Astrocyte of the cerebellum (primary cell): ENCODE data around the gene CUTC.

Experiments used
- DNase-seq: peaks from one replicate; pipeline ENCODE4 v3.0.0-alpha.2; 2011; ENCODE audit warnings: low read depth
- H3K4me3 ChIP-seq: 2 replicates; pipeline ENCODE4 v1.5.1; 2011; ENCODE audit warnings: mild to moderate bottlenecking, low read depth, low read length, moderate library complexity
- in situ Hi-C: cut with HindIII; loops from 2 replicates; pipeline ENCODE4 v1.10.0; 2017; ENCODE audit warnings: low sequenced_read_pairs
- TF ChIP-seq, protein P1 (sequence below): IDR thresholded peaks from 2 replicates; pipeline ENCODE4 v1.5.1; 2012; ENCODE audit warnings: low read length, low read depth, moderate library complexity, mild to moderate bottlenecking; ENCODE audit errors: missing control alignments

The CUTC gene

DNA sequence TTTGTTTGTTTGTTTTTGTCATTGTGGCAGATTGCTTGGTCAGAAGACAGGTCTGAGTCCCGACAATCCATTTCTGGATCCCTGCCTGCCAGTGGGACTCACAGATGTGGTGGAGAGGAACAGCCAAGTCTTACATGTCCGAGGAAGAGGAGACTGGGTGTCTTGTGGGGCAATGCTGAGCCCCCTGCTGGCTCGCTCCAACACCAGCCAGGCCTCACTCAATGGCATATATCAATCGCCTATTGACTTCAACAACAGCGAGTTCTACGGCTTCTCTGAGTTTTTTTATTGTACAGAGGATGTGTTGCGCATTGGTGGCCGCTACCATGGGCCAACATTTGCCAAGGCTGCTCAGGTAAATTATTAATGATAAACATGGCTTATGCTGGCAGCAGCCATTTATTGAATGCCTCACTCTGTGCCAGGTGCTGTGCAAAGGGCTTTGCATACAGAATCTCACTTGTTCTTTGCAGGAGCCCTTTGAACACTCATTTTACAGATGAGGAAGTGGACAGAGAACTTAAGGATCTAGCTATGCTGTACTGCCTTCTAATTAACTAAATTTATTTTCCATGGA, 33.4 kb upstream of the CUTC start:
- no peak overlapping the region for H3K4me3 ChIP-seq
- no peak for DNase-seq
- TF ChIP-seq, protein P1, sequence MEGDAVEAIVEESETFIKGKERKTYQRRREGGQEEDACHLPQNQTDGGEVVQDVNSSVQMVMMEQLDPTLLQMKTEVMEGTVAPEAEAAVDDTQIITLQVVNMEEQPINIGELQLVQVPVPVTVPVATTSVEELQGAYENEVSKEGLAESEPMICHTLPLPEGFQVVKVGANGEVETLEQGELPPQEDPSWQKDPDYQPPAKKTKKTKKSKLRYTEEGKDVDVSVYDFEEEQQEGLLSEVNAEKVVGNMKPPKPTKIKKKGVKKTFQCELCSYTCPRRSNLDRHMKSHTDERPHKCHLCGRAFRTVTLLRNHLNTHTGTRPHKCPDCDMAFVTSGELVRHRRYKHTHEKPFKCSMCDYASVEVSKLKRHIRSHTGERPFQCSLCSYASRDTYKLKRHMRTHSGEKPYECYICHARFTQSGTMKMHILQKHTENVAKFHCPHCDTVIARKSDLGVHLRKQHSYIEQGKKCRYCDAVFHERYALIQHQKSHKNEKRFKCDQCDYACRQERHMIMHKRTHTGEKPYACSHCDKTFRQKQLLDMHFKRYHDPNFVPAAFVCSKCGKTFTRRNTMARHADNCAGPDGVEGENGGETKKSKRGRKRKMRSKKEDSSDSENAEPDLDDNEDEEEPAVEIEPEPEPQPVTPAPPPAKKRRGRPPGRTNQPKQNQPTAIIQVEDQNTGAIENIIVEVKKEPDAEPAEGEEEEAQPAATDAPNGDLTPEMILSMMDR = no peak
- in situ Hi-C loops = no loop called here

DNA sequence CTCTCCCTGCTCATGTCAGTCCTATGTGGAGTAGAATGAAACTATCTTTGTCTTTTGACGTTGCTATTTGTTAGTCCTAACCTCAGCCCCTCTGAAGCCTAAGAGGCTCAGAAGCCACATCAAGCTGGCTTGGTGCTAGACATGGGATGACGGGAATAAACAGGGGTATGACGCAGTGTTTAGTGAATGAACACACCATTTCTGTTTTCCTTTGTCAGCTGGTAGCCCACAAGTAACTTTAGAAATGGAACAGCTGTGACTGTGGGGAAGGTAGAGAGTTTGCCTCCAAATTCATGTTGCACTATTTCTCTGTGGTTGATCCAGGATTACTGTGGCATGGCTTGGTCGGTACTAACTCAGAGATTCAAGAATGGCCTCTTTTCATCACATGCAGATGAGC, 31.4 kb upstream of the CUTC start:
- no peak overlapping the region for H3K4me3 ChIP-seq
- no peak for DNase-seq
- TF ChIP-seq, protein P1 = no peak
- in situ Hi-C loops = loop anchor here (25.0 kb wide), 1 partner anchor 1238 kb away; no protein-coding TSS in a partner anchor

DNA sequence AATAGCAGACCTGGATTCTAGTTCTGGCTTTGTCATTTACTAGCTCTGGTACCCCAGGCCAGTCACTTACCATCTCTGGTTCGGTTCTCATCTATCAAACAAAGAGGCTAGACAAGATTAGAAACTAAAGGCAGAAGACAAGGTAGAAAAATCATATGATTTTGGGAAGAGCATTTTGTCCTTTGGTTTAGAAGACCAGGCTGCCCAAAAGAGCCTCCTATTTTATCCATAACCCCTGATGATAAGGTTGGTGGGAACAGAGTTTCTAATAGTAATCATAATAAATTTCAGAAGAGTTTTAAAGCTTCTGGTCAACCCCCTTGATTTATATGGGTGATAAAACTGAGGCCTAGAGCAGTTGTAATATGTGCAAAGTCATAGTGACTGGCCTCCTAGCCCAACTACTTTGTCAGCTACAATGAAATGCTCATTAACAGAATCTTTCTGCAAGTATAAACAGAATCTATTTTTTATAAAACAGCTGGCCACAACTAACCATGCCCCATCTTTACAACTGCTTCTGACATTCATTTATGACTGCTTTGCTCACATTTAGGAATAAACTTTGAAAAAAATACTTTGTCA, 23.5 kb upstream of the CUTC start:
- no peak overlapping the region for H3K4me3 ChIP-seq
- in situ Hi-C loops = loop anchor here (25.0 kb wide), 1 partner anchor 1246 kb away; no protein-coding TSS in a partner anchor
- no peak for DNase-seq
- TF ChIP-seq, protein P1 = no peak

DNA sequence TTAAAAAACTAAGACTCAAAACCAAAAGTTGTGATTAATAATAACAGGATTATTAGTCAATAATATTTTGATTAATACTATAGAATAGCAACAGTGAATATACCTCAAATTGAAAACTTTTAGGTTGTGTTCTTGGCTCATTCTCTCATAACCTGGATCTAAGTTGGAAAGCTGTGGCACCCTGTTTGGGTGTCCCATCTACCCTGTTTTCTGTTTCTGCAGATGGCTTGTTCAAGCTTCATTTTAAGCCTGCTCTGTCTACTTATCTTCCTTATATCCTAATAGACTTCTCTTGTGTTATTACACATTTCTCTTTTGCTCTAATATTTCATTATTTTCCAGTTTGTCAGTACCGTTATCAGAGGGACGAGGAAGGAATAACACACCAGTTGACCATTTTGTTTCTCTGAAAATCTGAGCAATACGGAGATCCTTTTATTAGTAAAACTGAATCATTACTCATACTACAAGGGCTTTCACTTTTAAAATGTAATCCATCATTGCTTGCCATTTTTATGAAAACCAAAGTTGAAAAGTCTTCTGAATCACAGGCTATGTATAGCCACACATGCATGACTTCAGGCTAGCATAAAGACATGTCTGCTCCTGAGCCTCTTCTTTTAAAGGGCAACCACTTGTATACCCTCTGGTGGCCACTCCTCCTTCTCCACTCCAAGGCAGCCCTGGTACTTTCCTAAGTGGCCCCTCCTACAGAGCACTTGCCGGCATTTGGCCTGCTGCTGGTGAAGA, 22.4 kb upstream of the CUTC start:
- TF ChIP-seq, protein P1 = no peak
- DNase-seq = no peak
- in situ Hi-C loops = loop anchor here (5.0 to 25.0 kb wide), 3 partner anchors 42 to 1247 kb away; no protein-coding TSS in a partner anchor
- no peak overlapping the region for H3K4me3 ChIP-seq

DNA sequence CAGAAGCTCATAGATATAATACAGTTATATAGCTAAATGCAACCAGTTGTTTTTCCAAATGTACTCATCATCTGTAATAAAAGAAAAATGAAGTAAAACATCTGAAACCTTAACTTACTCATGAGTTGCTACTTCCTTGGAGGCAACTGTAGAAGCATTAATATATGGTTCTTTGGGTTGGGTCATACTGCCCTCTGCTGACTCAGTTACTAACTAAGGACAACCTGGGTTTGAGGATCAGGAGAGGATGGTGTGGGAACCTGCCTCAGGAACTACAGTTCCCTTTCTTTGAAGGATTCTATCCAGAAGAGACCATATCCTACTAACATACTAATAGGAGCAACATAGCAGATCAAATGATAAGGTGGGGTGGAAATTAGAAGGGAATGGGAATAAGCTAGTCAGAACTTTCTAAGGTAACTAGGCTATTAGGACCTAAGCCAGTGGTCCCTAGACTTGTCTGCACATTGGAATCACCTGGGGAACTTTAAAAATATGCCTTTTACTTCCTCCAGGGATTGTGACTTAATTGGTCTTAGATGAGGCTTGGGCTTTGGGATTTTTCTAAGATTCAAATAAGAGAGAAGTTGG, 20.8 kb upstream of the CUTC start:
- no peak overlapping the region for H3K4me3 ChIP-seq
- DNase-seq = peak; percentile 45
- in situ Hi-C loops = loop anchor here (5.0 to 25.0 kb wide), 3 partner anchors 44 to 1249 kb away; no protein-coding TSS in a partner anchor
- TF ChIP-seq, protein P1 = peak; percentile 59

DNA sequence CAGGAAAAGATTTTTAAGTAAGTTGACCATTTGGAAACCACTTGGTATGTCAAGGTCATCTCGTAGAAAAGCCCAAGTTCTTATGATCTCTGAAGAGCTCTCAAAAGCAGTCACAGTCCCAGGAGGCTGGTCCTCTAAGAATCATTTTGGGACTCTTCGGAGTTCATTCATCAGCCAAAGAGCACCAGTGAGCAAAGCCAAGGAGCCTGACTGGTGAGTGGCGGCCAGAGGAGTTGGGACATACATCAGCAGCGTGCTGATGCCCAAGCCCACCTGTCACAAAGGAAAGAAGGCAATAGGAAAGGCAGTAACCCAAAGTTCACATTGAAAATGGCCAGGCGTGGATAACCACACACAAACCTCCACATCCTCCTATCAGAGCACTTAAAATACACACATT, 17.6 kb upstream of the CUTC start:
- TF ChIP-seq, protein P1 = no peak
- DNase-seq = no peak
- in situ Hi-C loops = loop anchor here (5.0 to 25.0 kb wide), 3 partner anchors 47 to 1252 kb away; no protein-coding TSS in a partner anchor

More for the DNA sequence above, 17.6 kb upstream of the CUTC start:
- H3K4me3 ChIP-seq = no peak overlapping the region
